ENCODE data around the gene RFPL4AL1.
"Not testable (repeated sequence)": the region's sequence is repeated elsewhere in the genome, so short reads cannot be mapped to it uniquely, and the experiment has no call there.

Gene RFPL4AL1

GRCh38 chr19:55768818-55769217 is at the start of gene RFPL4AL1:
Gene RFPL4AL1 (plus strand): TSS chr19:55769118. CDS start chr19:55771805, 2,687 bp downstream.
- not testable (repeated sequence) for DNase-seq (ENCODE audit: low read depth, low spot score)

GRCh38 chr19:55720214-55720746 is 48.6 kb upstream of the RFPL4AL1 start:
- no peak for DNase-seq (ENCODE audit: low read depth, low spot score)

GRCh38 chr19:55720801-55721200 is 48.1 kb upstream of the RFPL4AL1 start:
- no peak for DNase-seq (ENCODE audit: low read depth, low spot score)

DNA sequence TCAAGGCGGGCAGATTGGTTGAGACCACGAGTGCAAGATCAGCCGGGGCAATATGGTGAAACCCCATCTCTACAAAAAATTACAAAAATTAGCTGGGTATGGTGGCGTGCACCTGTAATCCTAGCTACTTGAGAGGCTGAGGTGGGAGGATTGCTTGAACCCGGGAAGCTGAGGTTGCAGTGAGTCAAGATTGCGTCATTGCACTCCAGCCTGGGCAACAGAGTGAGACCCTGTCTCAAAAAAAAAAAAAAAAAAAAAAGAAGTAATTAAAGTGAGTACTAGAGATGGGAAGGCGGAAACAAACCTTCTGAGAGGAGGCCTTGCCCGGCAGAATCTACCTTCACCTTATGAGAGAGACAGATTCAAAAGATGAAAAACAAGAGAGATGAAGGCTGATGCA is 45.4 kb upstream of the RFPL4AL1 start:
- DNase-seq (ENCODE audit: low read depth, low spot score) = no peak

- DNase-seq (ENCODE audit: low read depth, low spot score) = not testable (repeated sequence)
These were observed 38.5 kb upstream of the RFPL4AL1 start for GRCh38 chr19:55730378-55730777.

DNA sequence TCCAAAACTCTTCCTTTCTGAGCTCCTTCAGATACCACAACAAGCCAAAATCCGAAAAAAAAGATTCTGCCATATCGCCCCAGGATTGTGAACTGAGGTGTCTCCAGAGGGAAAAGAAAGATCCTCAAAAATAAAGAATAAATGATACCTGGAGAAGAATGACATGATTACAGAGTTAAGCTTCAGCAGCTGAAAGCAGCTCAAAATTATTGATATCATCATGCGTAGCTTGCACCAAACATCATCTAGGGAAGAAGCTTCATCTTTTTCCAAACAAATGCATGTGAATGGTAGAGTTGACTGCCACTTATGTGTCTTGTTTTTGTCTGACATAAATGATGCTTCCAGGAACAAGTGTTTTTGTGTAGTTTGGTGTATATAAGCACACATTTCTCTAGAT is 30.6 kb upstream of the RFPL4AL1 start, which contains the start of gene NLRP9:
Gene NLRP9, minus strand, starts transcription at position 101 of the 400 bp plus-strand sequence. Its CDS starts 28 bp downstream, at position 73.
- DNase-seq (ENCODE audit: low read depth, low spot score) = no peak

GRCh38 chr19:55750715-55751114 is 18.2 kb upstream of the RFPL4AL1 start:
- DNase-seq (ENCODE audit: low read depth, low spot score) = no peak

DNA sequence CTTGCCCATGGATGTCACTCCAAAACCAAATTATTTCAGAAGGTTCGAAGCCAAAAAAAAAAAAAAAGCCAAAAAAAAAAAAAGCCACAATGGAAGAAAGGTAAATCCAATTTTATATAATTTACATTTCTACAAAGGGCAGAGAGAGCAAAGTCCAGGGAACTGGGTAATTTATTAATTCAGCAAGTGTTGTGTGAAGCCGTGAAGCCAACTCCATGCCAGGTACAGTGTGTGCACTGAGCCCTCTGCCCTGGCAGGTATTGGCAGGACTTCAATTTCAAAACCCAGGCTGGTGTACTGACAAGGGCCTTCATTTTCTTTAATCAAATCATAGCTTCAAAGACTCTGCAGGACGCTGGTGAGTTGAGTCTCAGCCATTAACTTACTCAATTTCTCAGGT is 15.5 kb upstream of the RFPL4AL1 start:
- DNase-seq (ENCODE audit: low read depth, low spot score) = no peak

GRCh38 chr19:55756808-55757207 is 12.1 kb upstream of the RFPL4AL1 start:
- not testable (repeated sequence) for DNase-seq (ENCODE audit: low read depth, low spot score)

DNA sequence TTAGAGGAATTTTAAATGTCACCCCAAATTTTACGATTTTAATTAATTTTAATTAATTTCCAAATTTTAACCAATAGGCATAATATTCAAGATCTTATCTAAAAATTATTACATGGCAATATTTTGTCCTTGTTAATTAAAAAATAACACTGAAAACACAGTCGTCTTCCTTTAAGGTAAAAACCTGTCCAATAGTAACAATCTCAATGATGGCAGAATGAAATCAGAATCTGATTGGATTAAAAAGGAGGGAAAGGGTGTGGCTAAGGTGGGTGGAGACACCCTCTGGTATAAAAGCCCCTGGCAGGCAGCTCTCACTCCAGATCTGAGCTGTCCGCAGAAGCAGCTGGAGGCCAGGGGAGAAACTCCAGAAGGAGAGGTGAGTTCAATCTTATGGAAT is 10.1 kb upstream of the RFPL4AL1 start, which contains the start of gene RFPL4A:
Gene RFPL4A, plus strand, starts transcription at position 301 of the 400 bp plus-strand sequence. CDS start 2,704 bp downstream, outside the sequence.
- not testable (repeated sequence) for DNase-seq (ENCODE audit: low read depth, low spot score)

GRCh38 chr19:55766466-55766865 is 2.5 kb upstream of the RFPL4AL1 start:
- no peak for DNase-seq (ENCODE audit: low read depth, low spot score)

GRCh38 chr19:55769632-55770031 is 714 bp downstream of the RFPL4AL1 start:
- not testable (repeated sequence) for DNase-seq (ENCODE audit: low read depth, low spot score)

GRCh38 chr19:55777528-55777927 is 8.6 kb downstream of the RFPL4AL1 start:
- DNase-seq (ENCODE audit: low read depth, low spot score) = no peak

DNA sequence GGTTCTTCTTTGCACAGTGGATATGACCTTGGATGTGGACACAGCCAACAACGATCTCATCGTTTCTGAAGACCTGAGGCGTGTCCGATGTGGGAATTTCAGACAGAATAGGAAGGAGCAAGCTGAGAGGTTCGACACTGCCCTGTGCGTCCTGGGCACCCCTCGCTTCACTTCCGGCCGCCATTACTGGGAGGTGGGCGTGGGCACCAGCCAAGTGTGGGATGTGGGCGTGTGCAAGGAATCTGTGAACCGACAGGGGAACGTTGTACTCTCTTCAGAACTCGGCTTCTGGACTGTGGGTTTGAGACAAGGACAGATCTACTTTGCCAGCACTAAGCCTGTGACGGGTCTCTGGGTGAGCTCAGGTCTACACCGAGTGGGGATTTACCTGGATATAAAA is 9.4 kb downstream of the RFPL4AL1 start:
- DNase-seq (ENCODE audit: low read depth, low spot score) = no peak

DNA sequence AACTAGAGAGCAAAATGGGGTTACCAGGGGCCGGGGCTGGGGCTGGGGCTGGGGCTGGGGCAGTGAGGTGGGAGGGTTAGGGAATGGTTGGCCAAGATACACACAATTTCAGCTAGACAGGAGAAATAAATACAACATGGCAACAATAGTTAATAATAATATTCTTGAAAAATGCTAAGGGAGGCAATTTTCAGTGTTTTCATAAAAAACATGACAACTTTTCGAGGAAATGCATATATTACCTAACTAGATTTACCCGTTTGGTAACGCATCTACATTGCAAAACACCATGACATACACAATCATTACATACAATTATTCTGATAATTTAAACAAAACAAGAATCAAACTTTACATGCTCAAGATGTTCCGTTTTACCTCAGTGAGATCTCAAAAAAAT is 12.2 kb downstream of the RFPL4AL1 start:
- no peak for DNase-seq (ENCODE audit: low read depth, low spot score)

DNA sequence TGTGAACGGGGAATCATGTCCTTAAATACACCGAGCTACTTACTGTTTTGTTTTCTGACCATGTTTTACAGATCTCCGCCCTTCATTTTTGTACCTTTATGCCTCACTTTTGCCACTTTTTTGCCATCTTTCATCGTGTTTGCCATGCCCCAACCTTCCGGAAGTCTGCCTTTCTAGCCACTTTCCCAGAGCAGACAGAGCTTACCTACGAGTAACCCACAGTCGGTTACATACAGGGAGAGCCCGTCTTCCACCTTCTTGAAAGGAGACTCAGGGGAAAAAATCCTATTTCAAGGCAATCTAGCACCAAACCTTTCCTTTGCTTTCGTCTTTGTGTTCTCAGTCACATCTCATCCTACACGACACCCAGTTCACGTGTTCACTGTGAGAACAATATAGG is 26.1 kb downstream of the RFPL4AL1 start:
- no peak for DNase-seq (ENCODE audit: low read depth, low spot score)

- no peak for DNase-seq (ENCODE audit: low read depth, low spot score)
These were observed 32.5 kb downstream of the RFPL4AL1 start for GRCh38 chr19:55801416-55801815.

- DNase-seq (ENCODE audit: low read depth, low spot score) = no peak
These were observed 33.4 kb downstream of the RFPL4AL1 start for GRCh38 chr19:55802281-55802680.

DNA sequence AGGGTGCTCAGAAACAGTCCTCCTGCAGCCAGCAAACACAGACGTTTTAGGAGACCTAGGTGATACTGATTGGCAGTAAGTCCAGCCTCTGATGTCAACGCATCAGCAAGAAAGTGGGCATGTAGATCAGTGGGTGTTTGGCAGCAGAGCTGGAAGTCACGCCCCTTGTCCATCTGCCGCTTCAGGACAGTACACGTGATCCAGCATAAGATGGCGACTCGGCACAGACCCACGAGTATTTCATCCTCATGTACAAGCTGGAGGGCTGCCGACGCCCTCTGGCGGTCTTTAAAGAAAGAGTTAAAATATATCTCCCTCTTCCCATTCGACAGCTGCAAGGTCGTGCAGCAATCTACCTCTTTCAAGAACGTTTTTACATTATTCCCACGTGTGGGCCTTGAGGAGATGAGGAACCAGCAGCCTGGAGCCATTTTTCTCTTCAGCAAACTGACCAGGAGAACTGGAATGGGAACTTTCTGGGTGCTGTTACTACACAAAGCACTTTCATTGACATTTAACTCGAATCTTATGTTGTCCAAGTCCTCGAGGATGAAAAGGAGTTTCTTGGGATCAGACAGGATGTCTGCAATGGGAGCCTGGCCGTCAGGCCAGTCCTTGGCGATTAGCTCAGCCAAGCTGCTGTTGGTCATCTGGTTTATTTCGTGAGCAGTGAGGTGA is 40.6 kb downstream of the RFPL4AL1 start:
- DNase-seq (ENCODE audit: low read depth, low spot score) = no peak

DNA sequence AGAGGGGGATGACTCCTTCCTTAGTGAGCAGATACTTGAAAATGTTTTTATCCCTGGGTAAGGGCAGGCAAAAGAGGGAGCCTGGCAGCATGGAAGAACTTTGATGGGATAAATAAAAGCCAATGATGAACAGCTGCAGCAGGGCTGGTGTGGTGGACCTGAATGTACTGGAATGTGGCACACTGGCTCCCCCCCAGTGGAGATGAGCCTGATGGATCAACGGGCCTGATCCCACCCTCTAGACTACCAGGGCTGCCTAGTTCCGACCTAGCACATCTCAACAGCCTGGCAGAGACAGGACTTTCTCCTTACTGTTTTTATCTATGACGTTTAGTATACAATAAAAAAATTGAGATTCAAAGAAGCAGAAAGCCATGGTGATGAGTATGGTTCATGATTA is 42.4 kb downstream of the RFPL4AL1 start:
- no peak for DNase-seq (ENCODE audit: low read depth, low spot score)

DNA sequence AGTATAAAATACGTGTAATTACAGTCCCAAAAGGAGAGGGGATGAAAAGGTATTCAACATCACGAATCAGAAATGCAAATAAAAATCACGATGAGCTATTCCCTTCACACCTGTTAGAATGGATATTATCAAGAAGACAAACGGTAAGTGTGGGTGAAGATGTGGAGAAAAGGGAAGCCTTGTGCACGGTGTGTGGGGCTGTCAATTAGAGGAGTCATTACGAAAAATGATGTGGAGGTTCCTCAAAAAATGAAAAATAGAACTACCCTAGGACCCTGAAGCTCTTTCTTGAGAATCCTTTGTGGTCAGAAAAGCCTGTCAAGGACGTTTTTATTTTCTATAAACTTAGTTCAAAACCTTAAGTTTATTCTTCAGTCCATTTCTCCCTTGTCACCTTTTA is 43.5 kb downstream of the RFPL4AL1 start:
- no peak for DNase-seq (ENCODE audit: low read depth, low spot score)

- DNase-seq (ENCODE audit: low read depth, low spot score) = no peak
These were observed 45.0 kb downstream of the RFPL4AL1 start for GRCh38 chr19:55813906-55814305.

DNA sequence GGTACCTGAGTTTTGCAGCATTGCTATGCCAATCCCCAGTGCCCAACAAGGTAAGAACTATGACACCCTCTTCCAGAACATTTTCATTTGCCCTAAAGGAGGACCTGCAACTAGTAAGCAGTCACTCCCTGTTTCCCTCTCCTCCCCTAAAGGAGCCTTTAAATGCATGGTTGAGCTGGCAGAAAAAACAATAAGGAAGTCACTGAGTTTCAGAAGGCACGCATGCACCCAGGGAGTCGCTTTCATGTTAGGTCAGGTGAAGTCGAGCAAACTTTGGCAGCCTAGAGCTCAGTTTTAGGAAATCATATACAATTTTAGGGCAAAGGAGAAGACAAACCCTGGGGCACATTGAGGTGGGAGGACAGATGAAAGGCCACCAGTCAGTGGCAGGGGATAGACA is 51.1 kb downstream of the RFPL4AL1 start:
- DNase-seq (ENCODE audit: low read depth, low spot score) = no peak

Data from brain pericyte (primary cell).